Neuronal stem cell (in vitro differentiated cells): ENCODE data around the gene NSG1.

Source experiments
- DNase-seq: peaks from one replicate; pipeline ENCODE4 v3.0.0-alpha.2; 2013; ENCODE audit warnings: low spot score
- H2AFZ ChIP-seq: one replicate; pipeline ENCODE4 v1.6.1; 2013; ENCODE audit warnings: mild to moderate bottlenecking, low read length, inconsistent platforms
- H2AK5ac ChIP-seq: 2 replicates; pipeline ENCODE4 v1.6.1; 2013; ENCODE audit warnings: low read depth, mild to moderate bottlenecking, inconsistent platforms, low read length, moderate library complexity, mixed read lengths
- H2BK120ac ChIP-seq: 2 replicates; pipeline ENCODE4 v1.6.1; 2013; ENCODE audit warnings: low read depth, mild to moderate bottlenecking, inconsistent platforms, low read length, moderate library complexity, mixed read lengths
- H2BK12ac ChIP-seq: one replicate; pipeline ENCODE4 v1.6.1; 2013; ENCODE audit warnings: low read length, inconsistent platforms
- H2BK15ac ChIP-seq: 2 replicates; pipeline ENCODE4 v1.6.1; 2013; ENCODE audit warnings: mild to moderate bottlenecking, low read length, inconsistent platforms, mixed read lengths
- H2BK5ac ChIP-seq: one replicate; pipeline ENCODE4 v1.6.1; 2013; ENCODE audit warnings: inconsistent platforms, mild to moderate bottlenecking, low read length, moderate library complexity
- H3K14ac ChIP-seq: one replicate; pipeline ENCODE4 v1.6.1; 2013; ENCODE audit warnings: low read length, inconsistent platforms
- H3K18ac ChIP-seq: 2 replicates; pipeline ENCODE4 v1.6.1; 2013; ENCODE audit warnings: low read length, inconsistent platforms
- H3K23ac ChIP-seq: 2 replicates; pipeline ENCODE4 v1.6.1; 2013; ENCODE audit warnings: low read depth, mild to moderate bottlenecking, mixed read lengths, low read length, inconsistent platforms; ENCODE audit not compliant: poor library complexity
- H3K27ac ChIP-seq: replicated peaks from 3 replicates; pipeline ENCODE4 v1.5.1; 2013; ENCODE audit warnings: low read length, inconsistent platforms
- H3K27me3 ChIP-seq, 3 experiments: 2 replicates each; pipeline ENCODE4 v1.6.1; 2013; ENCODE audit warnings: low read length in 3 of 3, mild to moderate bottlenecking in 2 of 3, inconsistent platforms in 1 of 3, low read depth in 1 of 3, mixed read lengths in 1 of 3, moderate library complexity in 1 of 3; ENCODE audit not compliant: control insufficient read depth in 3 of 3, insufficient read depth in 3 of 3
- H3K36me3 ChIP-seq, 2 donors: replicated peaks in 1 of 2; 2 replicates each; pipeline ENCODE4 v1.6.1; 2013; ENCODE audit warnings: low read length in 2 of 2; ENCODE audit not compliant: control insufficient read depth in 2 of 2, insufficient read depth in 2 of 2
- H3K4ac ChIP-seq: 2 replicates; pipeline ENCODE4 v1.6.1; 2013; ENCODE audit warnings: inconsistent platforms, mild to moderate bottlenecking, low read length, moderate library complexity
- H3K4me1 ChIP-seq, 2 donors: 1 replicate in 1 of 2; 2 replicates in 1 of 2; pipeline ENCODE4 v1.6.1; 2013; ENCODE audit warnings: low read length in 2 of 2, low read depth in 1 of 2; ENCODE audit not compliant: control insufficient read depth in 2 of 2, insufficient read depth in 1 of 2
- H3K4me2 ChIP-seq: one replicate; pipeline ENCODE4 v1.6.1; 2013; ENCODE audit warnings: mild to moderate bottlenecking, low read length, inconsistent platforms; ENCODE audit not compliant: insufficient read depth, poor library complexity, severe bottlenecking
- H3K4me3 ChIP-seq, 2 donors: 2 replicates each; pipeline ENCODE4 v1.5.1; 2013; ENCODE audit warnings: low read length in 2 of 2, mild to moderate bottlenecking in 2 of 2, inconsistent platforms in 1 of 2, moderate library complexity in 1 of 2
- H3K79me1 ChIP-seq: one replicate; pipeline ENCODE4 v1.6.1; 2013; ENCODE audit warnings: low read depth, mild to moderate bottlenecking, inconsistent platforms, low read length, moderate library complexity
- H3K9ac ChIP-seq: one replicate; pipeline ENCODE4 v1.6.1; 2013; ENCODE audit warnings: mild to moderate bottlenecking, low read depth, low read length, inconsistent platforms; ENCODE audit not compliant: poor library complexity
- H3K9me3 ChIP-seq, 2 donors: replicated peaks in 1 of 2; 2 replicates each; pipeline versions ENCODE3 to v1.6.1; 2013; ENCODE audit warnings: low read length in 2 of 2, mild to moderate bottlenecking in 2 of 2, inconsistent platforms in 1 of 2, low read depth in 1 of 2, mixed read lengths in 1 of 2, moderate library complexity in 1 of 2; ENCODE audit not compliant: control insufficient read depth in 2 of 2, insufficient read depth in 1 of 2
- H4K8ac ChIP-seq: one replicate; pipeline ENCODE4 v1.6.1; 2013; ENCODE audit warnings: low read depth, mild to moderate bottlenecking, inconsistent platforms, low read length, moderate library complexity
- H4K91ac ChIP-seq: one replicate; pipeline ENCODE4 v1.6.1; 2013; ENCODE audit warnings: low read length, low read depth, mild to moderate bottlenecking, inconsistent platforms; ENCODE audit not compliant: poor library complexity
- WGBS, 2 donors: extraction: QIAGEN DNeasy Blood & Tissue Kit; methylation state at CpG; one replicate each; pipeline ENCODE4 v1.1.7; 2013; ENCODE audit warnings: missing lambda C conversion rate in 2 of 2, mixed read lengths in 1 of 2; ENCODE audit not compliant: insufficient read length in 2 of 2, insufficient replicate concordance in 1 of 2; ENCODE audit errors: extremely low coverage in 2 of 2; 5-methylcytosine and 5-hydroxymethylcytosine counted together

The NSG1 gene

DNA sequence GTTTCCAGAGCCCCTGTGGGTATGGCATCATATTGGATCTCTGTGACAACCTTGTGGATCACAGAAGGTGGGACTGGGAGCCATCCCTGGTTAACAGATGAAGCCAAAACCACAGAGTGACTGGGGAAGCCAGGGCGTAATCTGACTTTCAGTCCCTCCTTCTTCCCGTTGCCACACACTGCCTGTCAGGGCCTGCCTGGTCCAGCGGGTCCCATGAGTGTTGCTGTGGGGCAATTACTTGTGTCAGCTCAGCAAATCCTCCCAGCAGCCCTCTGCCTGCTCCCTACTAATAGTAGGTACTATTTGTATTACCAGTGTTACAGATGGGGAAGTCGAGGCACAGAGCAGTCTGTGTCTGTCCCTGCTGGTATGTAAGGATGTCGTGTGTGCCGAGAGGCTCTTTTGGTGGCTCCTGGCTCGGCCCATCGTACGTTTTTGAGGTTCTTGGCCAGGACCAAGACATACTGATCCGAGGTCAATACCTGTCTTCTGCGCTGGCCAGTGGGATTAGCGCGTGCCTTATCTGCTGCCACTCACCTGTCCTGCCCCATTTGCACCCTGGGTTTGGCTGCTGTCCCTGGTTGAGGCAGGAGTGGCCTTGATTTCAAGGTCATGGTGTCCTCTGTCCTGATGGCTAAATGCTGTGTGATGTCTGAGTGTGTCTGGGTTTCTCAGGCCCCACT is 5.7 kb downstream of the NSG1 start:
- H4K8ac ChIP-seq: no peak overlapping the region
- no peak overlapping the region for H3K18ac ChIP-seq
- H3K4me2 ChIP-seq: no peak overlapping the region
- no peak overlapping the region for H4K91ac ChIP-seq
- H3K23ac ChIP-seq: no peak overlapping the region
- H3K4me3 ChIP-seq: no peak overlapping the region
- H2BK120ac ChIP-seq: no peak overlapping the region
- H2BK15ac ChIP-seq: no peak overlapping the region
- H3K27me3 ChIP-seq: peaks cover 0 to 58% (median 4%) of the 10 kb centered on the region in 3 experiments
- no peak overlapping the region for H2BK12ac ChIP-seq
- no peaks in the 10 kb centered on the region for H3K79me1 ChIP-seq
- no peak overlapping the region for H2AK5ac ChIP-seq
- peaks cover 11 to 18% of the 10 kb centered on the region in 2 donors for H3K4me1 ChIP-seq
- no CpG with 5 or more reads among the region's 13 CpGs for WGBS, 2 donors
- H3K9me3 ChIP-seq: no peaks in the 10 kb centered on the region
- no peak overlapping the region for H3K9ac ChIP-seq
- H3K4ac ChIP-seq: no peak overlapping the region
- H3K36me3 ChIP-seq: peaks cover 0 to 26% of the 10 kb centered on the region in 2 donors
- no peak for DNase-seq
- no peak overlapping the region for H3K27ac ChIP-seq
- H3K14ac ChIP-seq: no peak overlapping the region
- H2BK5ac ChIP-seq: no peak overlapping the region
- H2AFZ ChIP-seq: no peak overlapping the region

DNA sequence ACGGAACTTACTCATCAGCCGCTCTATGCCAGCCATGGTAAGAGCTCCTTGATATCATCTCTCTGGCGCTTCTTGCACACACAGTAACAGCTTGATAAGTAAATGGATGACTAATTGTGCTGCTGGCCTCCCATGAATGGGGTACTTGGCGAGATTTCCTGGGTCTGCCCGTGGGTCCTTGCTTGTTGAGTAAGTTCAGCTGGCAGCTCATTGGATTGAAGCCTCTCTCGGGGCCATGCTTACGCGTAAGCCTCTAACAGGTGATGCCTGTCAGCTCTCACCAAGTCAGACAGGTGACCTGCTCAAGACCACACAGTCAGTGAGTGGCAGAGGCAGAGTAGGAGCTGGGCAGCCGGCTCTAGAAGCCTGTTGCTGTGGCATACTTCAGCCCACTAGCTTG is 7.7 kb downstream of the NSG1 start:
- no peak overlapping the region for H3K27ac ChIP-seq

DNA sequence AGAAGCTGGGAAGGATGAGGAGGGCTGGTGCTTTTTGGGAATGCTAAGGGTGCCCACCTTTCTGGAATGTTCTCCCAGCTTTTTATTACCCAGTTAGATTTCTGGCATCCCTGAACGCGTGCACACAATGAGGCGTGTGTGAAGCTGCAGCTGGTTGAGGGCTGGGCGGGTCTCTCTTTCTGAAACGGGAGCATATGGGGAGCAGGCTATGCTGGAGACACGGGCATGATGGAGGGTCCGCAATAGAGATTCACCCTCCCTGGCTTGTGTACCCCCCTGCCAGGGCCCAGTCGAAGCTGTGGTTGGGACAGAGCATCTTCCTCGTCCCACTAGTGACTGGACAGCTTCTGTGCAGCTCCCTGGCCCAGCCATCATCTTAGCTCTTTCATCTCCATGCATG is 8.5 kb downstream of the NSG1 start:
- Histone ChIP-seq H3K36me3 (peaks cover 0 to 26% of the 10 kb centered on the region in 2 donors), H3K27me3 (peaks cover 0 to 31% (median 0%) of the 10 kb centered on the region in 3 experiments), H3K4me2 (no peak overlapping the region), H3K4me1 (peaks cover 11 to 14% of the 10 kb centered on the region in 2 donors), H4K91ac (no peak overlapping the region), H3K23ac (no peak overlapping the region), H2AFZ (no peak overlapping the region), H2BK120ac (no peak overlapping the region), H3K18ac (no peak overlapping the region), H2BK5ac (no peak overlapping the region), H3K14ac (no peak overlapping the region), H3K4ac (no peak overlapping the region), H4K8ac (no peak overlapping the region), H3K79me1 (no peaks in the 10 kb centered on the region), H3K27ac (no peak overlapping the region), H2BK12ac (no peak overlapping the region), H2AK5ac (no peak overlapping the region), H3K4me3 (no peak overlapping the region), H3K9ac (no peak overlapping the region), H2BK15ac (no peak overlapping the region), H3K9me3 (no peaks in the 10 kb centered on the region)
- WGBS, 2 donors: no CpG with 5 or more reads among the region's 9 CpGs
- no peak for DNase-seq

More for the DNA sequence above, 7.7 kb downstream of the NSG1 start:
- Histone ChIP-seq H2AK5ac (no peak overlapping the region), H3K79me1 (no peaks in the 10 kb centered on the region), H2BK12ac (no peak overlapping the region), H3K4me3 (no peak overlapping the region), H3K9me3 (no peaks in the 10 kb centered on the region), H2BK120ac (no peak overlapping the region), H2BK5ac (no peak overlapping the region), H3K27me3 (peaks cover 0 to 38% (median 0%) of the 10 kb centered on the region in 3 experiments), H3K4me1 (peaks cover 11 to 14% of the 10 kb centered on the region in 2 donors), H3K18ac (no peak overlapping the region), H3K14ac (no peak overlapping the region), H3K23ac (no peak overlapping the region), H4K8ac (no peak overlapping the region), H3K9ac (no peak overlapping the region), H2AFZ (no peak overlapping the region), H3K4me2 (no peak overlapping the region), H3K36me3 (peaks cover 0 to 26% of the 10 kb centered on the region in 2 donors), H3K4ac (no peak overlapping the region), H2BK15ac (no peak overlapping the region), H4K91ac (no peak overlapping the region)
- no peak for DNase-seq
- no CpG with 5 or more reads among the region's 9 CpGs for WGBS, 2 donors

DNA sequence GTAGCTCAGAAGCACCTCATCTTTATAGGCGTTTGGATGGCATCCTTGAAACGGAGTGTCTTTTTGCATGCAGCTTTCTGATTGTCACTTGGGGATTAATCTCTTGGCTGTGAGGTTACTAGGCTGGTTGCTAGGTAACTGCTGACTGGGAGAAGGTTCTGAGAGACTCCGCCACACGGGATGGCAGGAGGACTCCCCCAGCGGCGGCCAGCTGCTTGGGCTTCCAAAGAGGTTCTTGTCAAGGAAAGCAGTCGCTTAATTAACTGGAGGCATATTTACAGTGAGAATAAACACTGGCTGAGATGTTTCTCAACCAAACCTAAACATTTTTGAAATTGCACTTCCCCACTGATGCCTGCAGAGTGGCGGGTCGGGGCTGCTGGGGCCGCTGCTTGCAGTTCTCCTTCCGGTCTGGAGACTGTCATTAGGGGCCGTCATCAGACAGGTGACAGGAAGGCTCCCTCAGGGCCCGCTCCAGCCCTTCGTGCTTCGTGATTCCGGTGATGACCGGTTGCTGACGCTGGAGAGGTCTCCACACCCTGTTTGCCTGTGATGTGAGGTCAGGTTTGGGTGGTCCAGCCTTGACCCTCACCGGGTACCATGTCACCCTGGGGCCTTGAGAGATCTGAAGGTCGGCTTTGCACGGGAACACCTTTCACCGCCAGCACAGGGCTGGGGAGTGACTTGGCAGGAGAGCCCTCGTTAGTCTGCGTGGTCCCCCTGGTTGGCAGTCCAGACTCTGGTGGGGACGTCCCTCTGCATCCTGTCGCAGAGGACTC is 9.1 kb downstream of the NSG1 start:
- Histone ChIP-seq H3K9me3 (no peaks in the 10 kb centered on the region), H2AFZ (peak overlapping the region; percentile 66), H3K4ac (no peak overlapping the region), H3K27me3 (peaks cover 0 to 24% (median 0%) of the 10 kb centered on the region in 3 experiments), H3K14ac (no peak overlapping the region), H4K91ac (no peak overlapping the region), H2BK15ac (no peak overlapping the region), H3K27ac (no peak overlapping the region), H3K9ac (no peak overlapping the region), H3K4me2 (no peak overlapping the region), H2BK120ac (no peak overlapping the region), H3K23ac (no peak overlapping the region), H3K18ac (peak overlapping the region; percentile 31), H3K4me1 (peaks cover 11 to 14% of the 10 kb centered on the region in 2 donors), H4K8ac (no peak overlapping the region), H3K36me3 (peaks cover 0 to 26% of the 10 kb centered on the region in 2 donors), H2AK5ac (no peak overlapping the region), H3K4me3 (no peak overlapping the region), H2BK12ac (no peak overlapping the region), H2BK5ac (no peak overlapping the region), H3K79me1 (no peaks in the 10 kb centered on the region)
- no peak for DNase-seq
- no CpG with 5 or more reads among the region's 26 CpGs for WGBS, 2 donors
